B cell (primary cell): Measurements from ENCODE around the gene NF2. TPM values are rescaled to one million over a fixed set of nuclear protein-coding genes. Genes with fewer than 3 reads are reported as not detected.

Experiments used
- ATAC-seq: fragments of 200-7000 bp; cut with Tn5 transposase; one replicate; pipeline ENCODE4 v1.10.0; 2021; ENCODE audit warnings: low read depth, mild to moderate bottlenecking, moderate number of reproducible peaks, moderate library complexity
- CTCF ChIA-PET: fragments of 350-600 bp; sonication (Branson Sonifier 250); formaldehyde crosslinking; loops from one replicate; lab custom pipeline; 2021; ENCODE audit warnings: antibody characterized with exemption, inconsistent platforms; lab: Charles Lee
- POLR2A ChIA-PET: fragments of 350-600 bp; sonication (Branson Sonifier 250); formaldehyde crosslinking; loops from one replicate; lab custom pipeline; 2021; ENCODE audit warnings: antibody characterized with exemption; lab: Charles Lee
- DNase-seq: peaks from one replicate; pipeline ENCODE4 v3.0.0; 2013
- H2AFZ ChIP-seq: 2 replicates; pipeline ENCODE4 v1.6.1; 2012; ENCODE audit warnings: mild to moderate bottlenecking, low read depth, low read length; ENCODE audit not compliant: insufficient read depth, poor library complexity, severe bottlenecking
- H3K27ac ChIP-seq, 2 donors: 1 replicate in 1 of 2; 2 replicates in 1 of 2; pipeline ENCODE4 v1.5.1; 2012 to 2013; ENCODE audit warnings: low read length in 2 of 2, mild to moderate bottlenecking in 2 of 2, moderate library complexity in 1 of 2
- H3K27me3 ChIP-seq, 4 experiments: fragments of 200-600 bp in 1 of 4; sonication (generic) in 1 of 4; replicated peaks in 1 of 4; 1 replicate in 2 of 4; 2 replicates in 2 of 4; pipeline versions ENCODE4 v1.6.1 to v1.7.0; 2013 to 2016; ENCODE audit warnings: low read length in 3 of 4, mild to moderate bottlenecking in 2 of 4, mixed read lengths in 1 of 4, moderate library complexity in 1 of 4; ENCODE audit not compliant: insufficient read depth in 4 of 4, control insufficient read depth in 3 of 4; ENCODE audit errors: control extremely low read depth in 1 of 4
- H3K36me3 ChIP-seq, 2 experiments: replicated peaks in 1 of 2; 1 replicate in 1 of 2; 2 replicates in 1 of 2; pipeline versions ENCODE4 v1.6.1 to v1.7.1; 2013; ENCODE audit warnings: low read length in 1 of 2; ENCODE audit not compliant: insufficient read depth in 2 of 2, control insufficient read depth in 1 of 2; ENCODE audit errors: control extremely low read depth in 1 of 2, extremely low read depth in 1 of 2
- H3K4me1 ChIP-seq, 2 donors: fragments of 200-600 bp in 1 of 2; sonication (generic) in 1 of 2; 1 replicate in 1 of 2; 2 replicates in 1 of 2; pipeline versions ENCODE4 v1.5.1 to v1.6.1; 2013 to 2017; ENCODE audit warnings: low read length in 2 of 2; ENCODE audit not compliant: control insufficient read depth in 2 of 2, insufficient read depth in 2 of 2
- H3K4me2 ChIP-seq: replicated peaks from 2 replicates; pipeline ENCODE3; 2012; ENCODE audit warnings: mild to moderate bottlenecking, low read depth, low read length; ENCODE audit not compliant: poor library complexity, severe bottlenecking
- H3K4me3 ChIP-seq, 5 experiments: fragments of 200-600 bp in 1 of 5; sonication (generic) in 1 of 5; 1 replicate in 3 of 5; 2 replicates in 2 of 5; pipeline versions ENCODE4 v1.5.1 to v1.7.0; 2011 to 2016; ENCODE audit warnings: low read length in 4 of 5, mild to moderate bottlenecking in 4 of 5, low read depth in 2 of 5, control low read depth in 1 of 5, moderate library complexity in 1 of 5; ENCODE audit not compliant: insufficient read depth in 1 of 5; ENCODE audit errors: control extremely low read depth in 1 of 5, extremely low read depth in 1 of 5
- H3K79me2 ChIP-seq: fragments of 200-600 bp; sonication (generic); one replicate; pipeline ENCODE4 v1.6.0; 2016; ENCODE audit warnings: low read length; ENCODE audit not compliant: control insufficient read depth, insufficient read depth
- H3K9ac ChIP-seq: fragments of 200-600 bp; sonication (generic); 2 replicates; pipeline ENCODE4 v1.6.1; 2017; ENCODE audit warnings: mild to moderate bottlenecking, low read length, moderate library complexity
- H3K9me3 ChIP-seq, 3 donors: one replicate each; pipeline versions ENCODE4 v1.6.1 to v1.7.1; 2013; ENCODE audit warnings: low read length in 2 of 3; ENCODE audit not compliant: control insufficient read depth in 2 of 3, insufficient read depth in 1 of 3; ENCODE audit errors: control extremely low read depth in 1 of 3
- H4K20me1 ChIP-seq: 2 replicates; pipeline ENCODE4 v1.6.0; 2012; ENCODE audit warnings: mild to moderate bottlenecking, low read length; ENCODE audit not compliant: insufficient read depth, control insufficient read depth, poor library complexity, severe bottlenecking
- H3K27ac Mint-ChIP-seq: one replicate; pipeline ENCODE4 v1.8.0; 2021; ENCODE audit warnings: mixed read lengths
- H3K27me3 Mint-ChIP-seq: one replicate; pipeline ENCODE4 v1.8.0; 2021; ENCODE audit warnings: mixed read lengths
- H3K4me1 Mint-ChIP-seq: one replicate; pipeline ENCODE4 v1.8.0; 2021; ENCODE audit warnings: mixed read lengths
- H3K4me3 Mint-ChIP-seq: one replicate; pipeline ENCODE4 v1.8.0; 2021; ENCODE audit warnings: mixed read lengths
- H3K9me3 Mint-ChIP-seq: one replicate; pipeline ENCODE4 v1.8.0; 2022; ENCODE audit warnings: mixed read lengths; ENCODE audit not compliant: insufficient read depth
- EZH2 ChIP-seq: IDR thresholded peaks from 2 replicates; pipeline ENCODE4 v1.6.1; 2012; ENCODE audit warnings: borderline replicate concordance, low read depth, mild to moderate bottlenecking, moderate library complexity, low read length; ENCODE audit not compliant: insufficient read depth, poor library complexity, severe bottlenecking
- WGBS: methylation state at CpG from one replicate; pipeline ENCODE4 v1.1.5; 2013; ENCODE audit warnings: missing lambda C conversion rate; ENCODE audit not compliant: insufficient coverage; 5-methylcytosine and 5-hydroxymethylcytosine counted together
- intact Hi-C: fragments of 100-400 bp; cut with micrococcal nuclease; formaldehyde crosslinking; loops from one replicate; pipeline ENCODE4 v1.10.0; 2022
- polyA plus RNA-seq: library from polyadenylated mRNA; depleted of rRNA; stranded (reverse); fragments of >200 nt; gene quantifications from 2 replicates; pipeline ENCODE4 v1.2.3, GENCODE V29; 2012
- total RNA-seq, 2 donors: library from RNA; stranded (reverse); fragments of 120-200 nt in 1 of 2; gene quantifications; 1 replicate in 1 of 2; 2 replicates in 1 of 2; pipeline versions ENCODE4 v1.2.3 to v1.2.4, GENCODE V29; 2013 to 2022
- TF ChIP-seq, protein P1 (sequence below): fragments of 200-600 bp; IDR thresholded peaks from one replicate; pipeline ENCODE4 v1.8.0; 2022; ENCODE audit warnings: antibody characterized with exemption, mild to moderate bottlenecking

Gene NF2
- total and polyA plus RNA-seq, 2 donors (not counting 1 experiment from before 2014, with no cell fraction given): 9.4 to 26.6 TPM

DNA sequence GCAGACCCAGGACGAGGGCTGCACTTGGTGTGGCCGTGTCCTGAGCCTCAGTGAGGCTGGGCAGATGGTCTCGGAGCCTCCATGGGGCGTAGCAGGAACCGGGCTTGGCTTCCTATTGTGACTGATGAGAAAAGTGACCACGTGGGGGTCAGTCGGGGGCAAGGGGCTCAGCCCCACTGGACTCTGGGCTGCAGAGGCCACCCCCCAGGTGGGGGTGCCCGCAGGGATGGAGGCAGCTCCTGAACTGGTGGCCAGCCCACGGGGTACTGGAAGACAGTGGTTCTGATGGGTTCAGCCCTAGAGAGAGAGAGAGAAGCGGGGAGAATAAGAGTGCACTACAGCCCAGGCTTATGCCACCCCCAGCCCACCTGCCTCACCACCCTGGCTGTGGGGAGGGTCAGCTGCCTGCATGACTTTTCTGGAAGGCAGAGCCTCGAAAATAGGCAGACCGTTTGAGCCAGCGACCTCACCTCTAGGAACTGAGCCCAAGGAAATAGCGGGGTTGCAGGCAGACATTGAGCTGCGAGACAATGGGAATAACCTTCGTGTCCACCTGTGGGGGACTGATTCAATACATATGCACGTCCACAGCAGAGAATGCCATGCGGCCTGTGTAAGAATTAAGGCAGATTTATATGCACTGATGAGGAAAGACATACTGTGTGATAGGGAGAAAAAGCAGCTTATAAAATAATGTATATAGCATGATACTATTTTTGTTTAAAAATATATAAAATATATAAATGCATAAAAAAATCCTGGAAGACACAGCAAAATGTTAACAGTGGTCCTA, 127.8 kb downstream of the NF2 start:
- H3K36me3 ChIP-seq: peaks cover 0 to 3% of the 10 kb centered on the region in 2 experiments
- H3K9me3 ChIP-seq: no peaks in the 10 kb centered on the region
- H3K9ac ChIP-seq: no peak overlapping the region
- no peak overlapping the region for H3K4me2 ChIP-seq
- no peaks in the 10 kb centered on the region for H4K20me1 ChIP-seq
- intact Hi-C loops: no loop called here
- H3K4me1 Mint-ChIP-seq: no peaks in the 10 kb centered on the region
- ATAC-seq (no peak), DNase-seq (no peak)
- H3K27ac Mint-ChIP-seq: no peak overlapping the region
- H3K4me1 ChIP-seq: no peaks in the 10 kb centered on the region
- H3K4me3 ChIP-seq: no peak overlapping the region
- H3K9me3 Mint-ChIP-seq: no peaks in the 10 kb centered on the region
- H3K27me3 ChIP-seq: peaks cover 0 to 3% (median 0%) of the 10 kb centered on the region in 4 experiments
- no peak overlapping the region for H2AFZ ChIP-seq
- ChIA-PET POLR2A (no interaction called here), CTCF (no interaction called here)
- no peak for TF ChIP-seq EZH2
- TF ChIP-seq, protein P1, sequence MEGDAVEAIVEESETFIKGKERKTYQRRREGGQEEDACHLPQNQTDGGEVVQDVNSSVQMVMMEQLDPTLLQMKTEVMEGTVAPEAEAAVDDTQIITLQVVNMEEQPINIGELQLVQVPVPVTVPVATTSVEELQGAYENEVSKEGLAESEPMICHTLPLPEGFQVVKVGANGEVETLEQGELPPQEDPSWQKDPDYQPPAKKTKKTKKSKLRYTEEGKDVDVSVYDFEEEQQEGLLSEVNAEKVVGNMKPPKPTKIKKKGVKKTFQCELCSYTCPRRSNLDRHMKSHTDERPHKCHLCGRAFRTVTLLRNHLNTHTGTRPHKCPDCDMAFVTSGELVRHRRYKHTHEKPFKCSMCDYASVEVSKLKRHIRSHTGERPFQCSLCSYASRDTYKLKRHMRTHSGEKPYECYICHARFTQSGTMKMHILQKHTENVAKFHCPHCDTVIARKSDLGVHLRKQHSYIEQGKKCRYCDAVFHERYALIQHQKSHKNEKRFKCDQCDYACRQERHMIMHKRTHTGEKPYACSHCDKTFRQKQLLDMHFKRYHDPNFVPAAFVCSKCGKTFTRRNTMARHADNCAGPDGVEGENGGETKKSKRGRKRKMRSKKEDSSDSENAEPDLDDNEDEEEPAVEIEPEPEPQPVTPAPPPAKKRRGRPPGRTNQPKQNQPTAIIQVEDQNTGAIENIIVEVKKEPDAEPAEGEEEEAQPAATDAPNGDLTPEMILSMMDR: no peak
- no peak overlapping the region for H3K27ac ChIP-seq
- no peaks in the 10 kb centered on the region for H3K27me3 Mint-ChIP-seq
- no peak overlapping the region for H3K4me3 Mint-ChIP-seq
- H3K79me2 ChIP-seq: no peaks in the 10 kb centered on the region
- WGBS: 89% methylated on average over 15 of the region's 18 CpGs

GRCh38 chr22:29732883-29733282, 129.4 kb downstream of the NF2 start:
- Histone ChIP-seq H3K79me2 (no peaks in the 10 kb centered on the region), H3K27ac (no peak overlapping the region), H3K4me2 (no peak overlapping the region), H2AFZ (no peak overlapping the region), H3K4me1 (no peaks in the 10 kb centered on the region), H4K20me1 (no peaks in the 10 kb centered on the region), H3K4me3 (no peak overlapping the region), H3K36me3 (peaks cover 0 to 3% of the 10 kb centered on the region in 2 experiments), H3K9ac (no peak overlapping the region), H3K27me3 (no peaks in the 10 kb centered on the region), H3K9me3 (no peaks in the 10 kb centered on the region)
- no peaks in the 10 kb centered on the region for H3K9me3 Mint-ChIP-seq
- ChIA-PET POLR2A (no interaction called here), CTCF (no interaction called here)
- no peaks in the 10 kb centered on the region for H3K27me3 Mint-ChIP-seq
- intact Hi-C loops: no loop called here
- H3K4me1 Mint-ChIP-seq: no peaks in the 10 kb centered on the region
- WGBS: 92% methylated on average over 5 of the region's 6 CpGs
- H3K4me3 Mint-ChIP-seq: no peak overlapping the region
- ATAC-seq (no peak), DNase-seq (no peak)
- no peak for TF ChIP-seq EZH2
- H3K27ac Mint-ChIP-seq: no peak overlapping the region
